ENCODE measurements around the gene HTT.
A peak's percentile ranks its signal among the peaks of the same experiment; 100 is the strongest.

Gene HTT

GRCh38 chr4:3263053-3263875 is 188.8 kb downstream of the HTT start:
- peak; percentile 32 for DNase-seq (ENCODE audit: low spot score)

GRCh38 chr4:3263876-3264193 is 189.4 kb downstream of the HTT start:
- no peak for DNase-seq (ENCODE audit: low spot score)

GRCh38 chr4:3266076-3266475 is 191.6 kb downstream of the HTT start:
- peak; percentile 1 for DNase-seq (ENCODE audit: low spot score)

- DNase-seq (ENCODE audit: low spot score): peak; percentile 45
Measured at GRCh38 chr4:3267576-3268394, 193.3 kb downstream of the HTT start.

GRCh38 chr4:3268395-3269104 is 194.1 kb downstream of the HTT start:
- no peak for DNase-seq (ENCODE audit: low spot score)

GRCh38 chr4:3269105-3269927 is 194.8 kb downstream of the HTT start:
- DNase-seq (ENCODE audit: low spot score): no peak

- DNase-seq (ENCODE audit: low spot score): peak; percentile 7
Measured at GRCh38 chr4:3269991-3270611, 195.6 kb downstream of the HTT start.

GRCh38 chr4:3271131-3271530 is 196.7 kb downstream of the HTT start:
- no peak for DNase-seq (ENCODE audit: low spot score)

GRCh38 chr4:3276986-3277385 is 202.5 kb downstream of the HTT start:
- no peak for DNase-seq (ENCODE audit: low spot score)

GRCh38 chr4:3280466-3280865 is 206.0 kb downstream of the HTT start:
- no peak for DNase-seq (ENCODE audit: low spot score)

- DNase-seq (ENCODE audit: low spot score): no peak
Measured at GRCh38 chr4:3283483-3283882, 209.0 kb downstream of the HTT start.

GRCh38 chr4:3283916-3284315 is 209.4 kb downstream of the HTT start:
- DNase-seq (ENCODE audit: low spot score): no peak

- DNase-seq (ENCODE audit: low spot score): no peak
Measured at GRCh38 chr4:3284734-3285557, 210.5 kb downstream of the HTT start.

- no peak for DNase-seq (ENCODE audit: low spot score)
Measured at GRCh38 chr4:3285558-3286334, 211.3 kb downstream of the HTT start.

GRCh38 chr4:3286335-3287175 is 212.1 kb downstream of the HTT start:
- no peak for DNase-seq (ENCODE audit: low spot score)

GRCh38 chr4:3287271-3287971 is 212.9 kb downstream of the HTT start:
- no peak for DNase-seq (ENCODE audit: low spot score)

- no peak for DNase-seq (ENCODE audit: low spot score)
Measured at GRCh38 chr4:3287972-3288570, 213.6 kb downstream of the HTT start.
